Prostate gland (tissue), 2 donors: Measurements from ENCODE around the gene F5.

Experiments
- POLR2AphosphoS5 ChIP-seq: sonication (generic); formaldehyde crosslinking; IDR thresholded peaks from one replicate; pipeline ENCODE4 v1.6.1; 2017; ENCODE audit warnings: antibody characterized with exemption
- TF ChIP-seq, protein P1 (sequence below), 4 experiments: fragments of 200-600 bp in 2 of 4; fragments of 450-650 bp in 2 of 4; sonication (generic) in 2 of 4; IDR thresholded peaks; 1 replicate in 3 of 4; 2 replicates in 1 of 4; pipeline ENCODE4 v1.5.1; 2016 to 2019; ENCODE audit warnings: antibody characterized with exemption in 4 of 4, mild to moderate bottlenecking in 2 of 4, moderate library complexity in 2 of 4

DNA sequence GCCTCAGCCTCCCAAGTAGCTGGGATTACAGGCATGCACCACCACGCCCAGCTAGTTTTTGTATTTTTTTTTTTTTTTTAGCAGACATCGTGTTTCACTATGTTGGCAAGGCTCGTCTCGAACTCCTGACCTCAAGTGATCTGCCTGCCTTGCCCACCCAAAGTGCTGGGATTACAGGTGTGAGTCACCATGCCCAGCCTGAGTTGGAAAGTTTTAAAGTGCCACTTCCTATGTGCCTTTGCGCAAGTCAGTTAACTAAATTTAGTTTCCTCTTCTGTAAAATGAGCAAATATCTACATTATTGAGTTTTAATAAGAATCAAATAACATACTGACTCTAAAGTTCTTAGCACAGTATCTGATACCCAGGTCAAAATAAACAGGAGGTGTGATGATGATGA, 112.9 kb downstream of the F5 start:
- TF ChIP-seq, protein P1, sequence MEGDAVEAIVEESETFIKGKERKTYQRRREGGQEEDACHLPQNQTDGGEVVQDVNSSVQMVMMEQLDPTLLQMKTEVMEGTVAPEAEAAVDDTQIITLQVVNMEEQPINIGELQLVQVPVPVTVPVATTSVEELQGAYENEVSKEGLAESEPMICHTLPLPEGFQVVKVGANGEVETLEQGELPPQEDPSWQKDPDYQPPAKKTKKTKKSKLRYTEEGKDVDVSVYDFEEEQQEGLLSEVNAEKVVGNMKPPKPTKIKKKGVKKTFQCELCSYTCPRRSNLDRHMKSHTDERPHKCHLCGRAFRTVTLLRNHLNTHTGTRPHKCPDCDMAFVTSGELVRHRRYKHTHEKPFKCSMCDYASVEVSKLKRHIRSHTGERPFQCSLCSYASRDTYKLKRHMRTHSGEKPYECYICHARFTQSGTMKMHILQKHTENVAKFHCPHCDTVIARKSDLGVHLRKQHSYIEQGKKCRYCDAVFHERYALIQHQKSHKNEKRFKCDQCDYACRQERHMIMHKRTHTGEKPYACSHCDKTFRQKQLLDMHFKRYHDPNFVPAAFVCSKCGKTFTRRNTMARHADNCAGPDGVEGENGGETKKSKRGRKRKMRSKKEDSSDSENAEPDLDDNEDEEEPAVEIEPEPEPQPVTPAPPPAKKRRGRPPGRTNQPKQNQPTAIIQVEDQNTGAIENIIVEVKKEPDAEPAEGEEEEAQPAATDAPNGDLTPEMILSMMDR (IDR thresholded peaks at IDR 0.05), result no peak
- TF ChIP-seq POLR2AphosphoS5, result no peak
